ENCODE measurements around the gene MUTYH. TPM values are rescaled to one million over a fixed set of nuclear protein-coding genes. Genes with fewer than 3 reads are reported as not detected.

MUTYH gene
- total RNA-seq, 4 donors from 2014 or later, result 6.4 to 17.0 (median 10.3) TPM

DNA sequence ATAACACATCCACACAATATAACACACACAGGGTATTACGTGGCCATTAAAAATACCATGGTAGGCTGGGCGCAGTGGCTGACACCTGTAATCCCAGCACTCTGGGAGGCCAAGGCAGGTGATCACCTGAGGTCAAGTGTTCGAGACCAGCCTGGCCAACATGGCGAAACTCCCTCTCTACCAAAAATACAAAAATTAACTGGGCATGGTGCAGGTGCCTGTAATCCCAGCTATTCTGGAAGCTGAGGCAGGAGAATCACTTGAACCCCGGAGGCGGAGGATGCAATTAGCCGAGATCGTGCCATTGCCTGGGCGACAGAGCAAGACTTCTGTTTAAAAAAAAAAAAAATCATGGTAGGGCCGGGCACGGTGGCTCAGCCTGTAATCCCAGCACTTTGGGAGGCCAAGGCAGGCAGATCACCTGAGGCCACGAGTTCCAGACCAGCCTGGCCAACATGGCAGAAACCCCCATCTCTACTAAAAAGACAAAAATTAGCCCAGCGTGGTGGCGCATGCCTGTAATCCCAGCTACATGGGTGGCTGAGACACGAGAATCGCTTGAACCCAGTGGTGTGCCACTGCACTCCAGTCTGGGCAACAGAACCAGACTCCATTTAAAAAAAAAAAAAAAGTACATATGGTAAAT is 37.6 kb downstream of the MUTYH start:
- TF ChIP-seq, protein P1, sequence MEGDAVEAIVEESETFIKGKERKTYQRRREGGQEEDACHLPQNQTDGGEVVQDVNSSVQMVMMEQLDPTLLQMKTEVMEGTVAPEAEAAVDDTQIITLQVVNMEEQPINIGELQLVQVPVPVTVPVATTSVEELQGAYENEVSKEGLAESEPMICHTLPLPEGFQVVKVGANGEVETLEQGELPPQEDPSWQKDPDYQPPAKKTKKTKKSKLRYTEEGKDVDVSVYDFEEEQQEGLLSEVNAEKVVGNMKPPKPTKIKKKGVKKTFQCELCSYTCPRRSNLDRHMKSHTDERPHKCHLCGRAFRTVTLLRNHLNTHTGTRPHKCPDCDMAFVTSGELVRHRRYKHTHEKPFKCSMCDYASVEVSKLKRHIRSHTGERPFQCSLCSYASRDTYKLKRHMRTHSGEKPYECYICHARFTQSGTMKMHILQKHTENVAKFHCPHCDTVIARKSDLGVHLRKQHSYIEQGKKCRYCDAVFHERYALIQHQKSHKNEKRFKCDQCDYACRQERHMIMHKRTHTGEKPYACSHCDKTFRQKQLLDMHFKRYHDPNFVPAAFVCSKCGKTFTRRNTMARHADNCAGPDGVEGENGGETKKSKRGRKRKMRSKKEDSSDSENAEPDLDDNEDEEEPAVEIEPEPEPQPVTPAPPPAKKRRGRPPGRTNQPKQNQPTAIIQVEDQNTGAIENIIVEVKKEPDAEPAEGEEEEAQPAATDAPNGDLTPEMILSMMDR (IDR thresholded peaks at IDR 0.05; ENCODE audit: low read depth), result no peak

DNA sequence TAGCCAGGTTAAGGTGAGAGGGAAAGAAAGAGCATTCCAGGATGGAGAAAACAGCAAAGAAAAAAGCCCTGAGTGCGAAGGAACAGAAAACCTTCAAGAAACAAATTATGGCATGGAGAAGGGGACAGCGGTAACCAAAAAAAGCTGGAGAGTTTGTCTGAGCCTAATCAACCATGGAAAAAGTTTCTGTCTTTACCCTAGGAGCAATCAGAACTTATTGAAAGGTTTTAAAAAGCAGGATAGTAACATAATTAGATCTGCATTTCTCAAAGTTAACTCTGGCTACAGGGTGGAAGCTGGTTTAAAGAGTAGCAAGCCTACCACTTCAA is 39.6 kb downstream of the MUTYH start:
- TF ChIP-seq, protein P1 (IDR thresholded peaks at IDR 0.05; ENCODE audit: low read depth), result no peak

DNA sequence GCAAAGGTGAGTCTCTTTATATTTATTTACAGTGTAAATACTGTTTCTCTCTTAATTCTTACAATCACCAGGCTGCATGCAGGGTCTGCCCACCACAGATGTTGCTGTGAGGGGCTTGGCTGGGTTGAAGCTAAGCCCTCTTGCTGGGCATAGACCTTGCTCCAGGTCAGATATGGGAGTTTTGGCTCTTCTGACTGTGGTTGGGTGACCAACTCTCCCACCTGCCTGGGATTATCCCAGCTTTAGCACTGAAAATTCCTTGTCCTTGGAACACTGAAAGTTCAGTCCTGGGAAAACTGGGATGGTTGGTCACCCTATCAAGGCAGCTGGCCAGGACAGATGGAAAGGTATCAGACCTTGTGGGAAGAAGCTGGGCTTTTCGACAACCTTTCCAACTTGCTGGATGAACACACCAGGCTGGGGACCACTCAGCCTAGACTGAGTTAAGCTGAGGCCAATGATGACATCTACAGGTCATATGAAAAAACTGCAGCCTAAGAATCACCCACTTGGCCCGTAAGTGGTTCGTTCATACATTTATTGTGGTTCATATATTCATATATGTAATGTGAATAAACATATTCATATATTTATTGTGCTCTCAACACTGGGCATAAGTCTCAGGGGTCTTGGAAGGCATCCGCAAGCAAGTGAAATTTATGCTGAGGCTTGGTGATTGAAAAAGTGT is 40.1 kb downstream of the MUTYH start:
- TF ChIP-seq, protein P1 (IDR thresholded peaks at IDR 0.05; ENCODE audit: low read depth), result no peak

DNA sequence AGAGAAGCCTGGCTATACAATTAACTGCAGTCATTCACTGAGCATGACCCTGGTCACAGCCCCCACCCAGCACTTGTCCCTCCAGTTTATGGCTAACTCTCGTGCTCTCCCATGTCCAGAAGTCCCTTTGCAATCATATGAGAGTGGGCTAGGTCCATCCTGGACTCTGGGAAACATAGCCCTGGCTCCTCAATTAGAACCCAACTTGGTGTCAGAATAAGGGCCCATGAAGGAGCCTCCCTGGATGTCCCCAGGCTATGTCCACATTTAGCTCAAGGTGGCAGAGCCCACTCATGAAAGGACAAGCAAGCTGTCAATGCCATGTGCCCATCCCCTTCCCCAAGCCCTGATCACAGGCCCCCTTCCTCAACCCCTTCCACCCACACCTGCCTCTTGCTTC is 40.9 kb downstream of the MUTYH start:
- TF ChIP-seq, protein P1 (IDR thresholded peaks at IDR 0.05; ENCODE audit: low read depth), result no peak

DNA sequence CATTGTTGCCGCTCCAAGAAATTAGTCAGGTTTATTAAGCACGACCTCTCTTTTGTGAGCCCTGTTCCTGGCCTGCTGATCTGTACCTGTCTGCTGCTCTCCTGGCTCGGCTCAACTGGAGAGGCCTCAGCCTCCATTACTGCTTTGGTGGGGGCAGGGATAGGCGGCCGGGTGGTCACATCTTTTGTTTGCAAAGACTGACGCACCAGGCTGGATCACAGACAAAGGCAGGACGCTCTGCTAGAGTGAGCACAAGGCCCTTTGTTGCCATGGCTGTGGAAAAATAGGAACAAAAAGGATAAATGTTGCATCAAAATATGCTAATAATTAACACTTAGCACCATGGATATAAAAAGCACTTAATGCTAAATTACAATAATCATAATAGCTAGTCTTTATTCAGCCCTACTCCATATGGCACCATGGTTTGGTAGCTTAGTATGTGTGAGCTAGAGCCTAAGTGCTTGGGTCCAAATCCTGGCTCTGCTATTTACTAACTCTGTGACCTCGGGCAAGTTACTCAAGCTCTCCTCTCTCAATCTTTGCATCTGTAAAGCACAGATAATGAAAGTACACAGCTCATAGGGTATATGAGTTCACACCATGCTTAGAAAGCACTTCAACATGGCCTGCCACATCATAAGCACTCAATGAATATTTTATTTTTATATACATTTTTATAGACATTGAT is 42.4 kb downstream of the MUTYH start:
- TF ChIP-seq, protein P1 (IDR thresholded peaks at IDR 0.05; ENCODE audit: low read depth), result no peak

DNA sequence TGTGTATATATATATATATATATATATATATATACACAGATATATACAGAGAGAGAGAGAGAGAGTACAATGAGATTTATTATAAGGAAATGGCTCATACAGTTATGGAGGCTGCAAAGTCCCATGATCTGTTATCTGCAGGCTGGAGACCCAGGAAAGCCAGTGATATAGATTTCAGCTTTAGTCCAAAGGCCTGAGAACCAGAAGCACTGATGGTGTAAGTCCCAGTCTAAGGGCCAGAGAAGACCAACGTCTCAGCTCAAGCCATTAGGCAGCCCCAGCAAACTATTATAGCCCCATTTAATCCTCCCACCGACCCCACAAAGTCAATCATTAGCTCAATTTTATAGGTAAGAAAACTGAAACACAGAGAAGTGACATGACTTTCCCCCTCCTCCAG is 48.5 kb downstream of the MUTYH start:
- TF ChIP-seq, protein P1 (IDR thresholded peaks at IDR 0.05; ENCODE audit: low read depth), result no peak

DNA sequence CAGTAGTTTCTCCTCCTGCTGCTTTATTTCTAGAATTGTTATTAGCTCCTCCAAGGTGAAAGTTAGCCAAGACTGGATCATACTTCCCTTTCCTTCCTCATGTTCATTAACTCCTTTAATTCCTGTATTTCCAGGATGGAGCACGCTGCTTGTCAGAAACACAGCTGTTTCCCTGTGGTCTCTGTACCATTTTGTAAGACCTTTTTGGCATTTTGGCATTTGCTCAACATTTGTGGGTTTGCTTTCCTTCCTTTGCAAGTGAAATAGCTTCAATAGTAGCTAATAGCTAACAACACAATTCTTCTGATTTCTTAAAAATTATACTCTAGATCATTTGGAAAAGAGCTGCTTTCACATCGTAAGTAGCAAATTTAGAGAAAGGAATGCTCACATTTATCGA is 57.9 kb downstream of the MUTYH start:
- TF ChIP-seq, protein P1 (IDR thresholded peaks at IDR 0.05; ENCODE audit: low read depth), result no peak

Data from subcutaneous adipose tissue (tissue), 4 donors.